ENCODE data around the gene PLXNA4.

The PLXNA4 gene

DNA sequence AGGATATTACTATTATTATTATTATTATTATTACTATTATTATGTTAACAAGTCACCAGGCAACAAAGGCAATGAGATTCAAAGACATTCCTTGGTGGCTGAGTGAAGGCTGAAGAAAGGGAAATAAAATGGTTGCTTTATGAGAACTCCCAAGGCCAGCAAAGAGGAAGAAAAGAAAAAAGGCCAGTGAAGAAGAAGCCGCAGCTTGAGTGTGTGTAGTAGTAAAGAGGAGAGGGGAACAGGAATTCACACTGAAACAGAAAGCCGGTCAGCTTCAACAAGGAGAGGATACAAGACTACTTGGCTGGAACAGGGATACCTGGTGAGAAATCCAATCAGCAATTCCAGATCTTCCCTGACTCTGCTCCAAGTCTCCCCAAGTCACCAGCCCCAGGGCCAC lies 42.4 kb downstream of the PLXNA4 start:
- no peak for DNase-seq (ENCODE audit: low read depth)

- DNase-seq (ENCODE audit: low read depth) = no peak
Measured at GRCh38 chr7:132532281-132532680, 44.0 kb downstream of the PLXNA4 start.

- DNase-seq (ENCODE audit: low read depth) = no peak
Measured at GRCh38 chr7:132531562-132531961, 44.7 kb downstream of the PLXNA4 start.

DNA sequence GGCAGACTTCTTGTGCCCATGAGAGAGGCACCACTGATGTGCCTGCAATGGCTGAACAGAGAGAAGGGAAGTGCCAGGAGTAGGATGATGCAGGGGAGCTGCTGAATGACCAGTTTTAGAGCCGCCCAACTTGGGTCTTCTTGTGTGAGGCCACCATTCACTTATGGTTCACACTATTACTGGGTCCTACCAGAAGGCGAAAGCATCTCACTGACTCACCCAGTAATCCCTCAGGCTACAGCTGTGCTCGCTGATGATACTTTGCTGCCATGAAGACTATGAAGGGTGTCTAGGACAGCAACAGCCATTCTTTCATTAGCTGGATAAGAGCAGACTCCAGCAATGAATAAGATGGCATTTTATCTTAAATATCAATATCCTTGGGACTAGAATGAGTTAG lies 47.6 kb downstream of the PLXNA4 start:
- no peak for DNase-seq (ENCODE audit: low read depth)

DNA sequence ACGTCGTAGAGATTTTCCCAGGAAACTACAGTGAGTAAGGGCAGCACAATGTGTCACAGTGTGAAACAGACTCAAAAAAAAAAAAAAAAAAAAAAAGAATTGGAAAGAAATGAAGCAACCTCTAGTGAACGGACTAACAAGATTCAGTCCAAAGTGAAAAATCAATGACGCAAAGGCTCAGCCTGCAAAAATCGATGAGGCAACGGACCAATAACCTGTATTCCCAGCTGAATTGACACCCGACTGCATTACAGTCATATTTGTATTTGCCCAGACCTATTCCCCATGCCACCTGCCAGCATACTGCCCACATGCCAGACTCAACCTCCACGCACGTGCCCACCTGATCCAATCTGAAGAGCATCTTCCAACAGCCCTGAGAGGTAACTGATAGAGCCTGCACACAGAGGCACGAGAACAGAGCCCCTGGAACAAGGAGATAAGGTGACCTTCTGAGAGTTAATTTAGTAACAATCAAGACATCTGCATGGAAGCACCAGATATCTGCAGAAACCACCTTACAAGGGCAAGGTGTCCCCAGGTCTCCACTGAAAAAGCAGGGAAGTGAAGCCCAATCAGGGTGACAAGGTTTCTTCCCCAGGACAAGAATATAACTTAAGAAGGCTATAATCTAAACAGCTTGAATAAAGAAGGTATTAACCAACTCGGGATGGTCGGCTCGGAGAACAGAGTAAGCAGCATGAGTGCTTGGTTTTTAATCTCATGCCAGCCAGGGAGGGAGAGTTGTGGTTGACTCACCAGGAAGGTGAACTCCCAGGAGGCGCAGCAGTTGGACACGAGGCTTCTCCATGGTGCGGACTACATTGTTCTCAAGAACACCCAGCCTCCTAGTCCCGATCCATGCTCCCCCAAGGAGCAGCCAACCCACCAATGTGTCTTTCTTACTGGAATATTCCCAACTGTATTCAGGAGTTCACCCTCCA lies 48.5 kb downstream of the PLXNA4 start:
- DNase-seq (ENCODE audit: low read depth) = no peak

DNA sequence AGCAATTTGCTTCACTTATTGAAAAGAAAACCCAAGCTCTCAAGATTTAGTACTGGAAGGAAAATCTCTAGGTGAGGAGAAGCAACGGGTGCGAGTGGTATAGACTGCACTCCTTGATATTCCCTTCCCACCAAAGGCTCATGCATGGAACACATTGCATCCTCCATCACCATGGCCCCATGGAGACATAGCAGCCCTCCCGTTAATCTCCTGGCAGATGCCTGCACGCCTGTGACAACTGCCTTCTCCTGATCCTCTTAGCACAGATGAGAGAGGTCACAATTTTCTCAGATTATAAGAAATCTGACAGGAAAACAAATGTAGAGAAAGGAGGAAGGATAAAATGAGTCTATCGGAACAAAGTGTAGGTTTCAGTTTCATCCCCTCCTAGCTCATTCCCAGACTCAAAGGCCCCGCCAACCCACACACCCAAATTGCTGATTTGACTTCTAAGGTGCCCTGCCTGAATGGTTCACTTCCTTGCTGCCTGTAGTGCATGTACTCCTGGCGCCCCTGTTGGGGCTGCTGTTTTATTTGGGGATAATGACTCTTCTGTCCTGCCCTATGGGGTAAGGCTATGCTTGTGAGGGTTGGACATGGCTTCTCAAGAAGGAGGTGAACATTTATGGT lies 50.0 kb downstream of the PLXNA4 start:
- no peak for DNase-seq (ENCODE audit: low read depth)

DNA sequence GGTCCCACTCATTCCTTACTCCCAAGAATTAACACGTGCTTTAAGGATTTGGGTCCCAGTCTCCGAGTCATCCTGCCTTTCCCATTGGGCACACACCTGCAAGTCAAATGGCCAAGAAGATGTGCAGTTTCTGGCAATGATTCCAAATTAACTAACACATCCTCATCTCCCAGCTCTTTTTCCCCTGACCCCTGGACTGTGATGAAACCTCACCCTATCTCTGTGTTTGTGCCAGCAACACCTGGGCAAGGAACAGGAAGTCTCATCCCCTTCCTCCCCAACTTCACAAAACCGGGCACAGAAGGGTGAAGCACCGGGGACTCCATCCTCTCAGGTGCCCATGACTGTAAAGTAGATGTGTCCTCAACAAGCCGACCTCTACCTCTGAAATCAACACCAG lies 54.8 kb downstream of the PLXNA4 start:
- no peak for DNase-seq (ENCODE audit: low read depth)

- no peak for DNase-seq (ENCODE audit: low read depth)
Measured at GRCh38 chr7:132520591-132521280, 55.5 kb downstream of the PLXNA4 start.

GRCh38 chr7:132519936-132520335 lies 56.3 kb downstream of the PLXNA4 start:
- DNase-seq (ENCODE audit: low read depth) = no peak

DNA sequence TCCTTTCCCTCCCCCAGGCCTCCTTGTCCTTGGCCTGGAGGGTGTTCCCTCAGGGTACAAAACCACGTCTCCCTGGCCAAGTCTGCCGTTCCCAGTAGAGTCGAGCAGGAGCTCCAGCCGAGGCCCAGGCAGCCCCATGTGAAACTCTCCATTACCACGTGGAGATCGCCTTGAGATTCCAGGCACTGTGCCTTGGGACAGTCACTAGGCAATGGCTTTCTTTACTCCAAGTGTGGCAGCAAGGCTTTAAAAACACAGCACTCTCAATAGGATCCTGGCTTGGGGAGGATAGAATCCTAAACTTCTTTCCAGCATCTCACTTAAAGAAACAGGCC lies 57.5 kb downstream of the PLXNA4 start:
- no peak for DNase-seq (ENCODE audit: low read depth)

DNA sequence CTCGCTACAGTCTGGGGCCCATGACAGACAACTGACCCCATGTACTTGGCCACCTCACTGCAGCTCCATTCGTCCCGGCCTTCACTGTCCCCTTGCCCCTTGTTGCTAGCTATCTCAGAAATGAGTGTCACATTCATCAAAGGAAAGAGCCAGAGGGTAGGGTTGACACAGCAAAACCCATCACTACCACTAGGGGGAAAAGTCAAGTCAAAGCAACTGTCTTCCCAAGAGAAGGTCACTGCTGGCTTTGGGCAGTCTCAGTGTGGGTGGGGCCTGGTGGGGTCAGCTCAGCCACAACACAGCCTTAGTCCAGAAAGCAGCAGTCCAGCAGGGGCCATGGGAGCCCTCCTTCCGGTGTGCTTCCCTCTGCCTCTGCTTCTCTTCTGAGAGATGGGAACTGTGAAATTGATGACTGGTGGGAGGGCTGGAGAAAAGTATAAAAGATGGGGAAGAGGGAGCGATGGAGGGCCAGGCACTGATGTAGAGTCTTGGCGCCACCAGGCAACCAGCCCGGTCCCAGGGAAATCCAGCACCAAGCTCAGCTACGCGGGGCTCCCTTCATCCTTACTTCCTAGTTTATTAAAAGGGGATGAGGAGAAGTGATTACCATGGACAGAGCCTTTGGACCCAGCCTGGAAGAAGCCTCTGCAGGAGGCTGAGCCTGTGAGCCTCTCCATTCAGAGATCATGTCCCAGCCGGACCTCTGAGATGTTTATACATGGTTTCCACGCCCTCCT lies 58.0 kb downstream of the PLXNA4 start:
- no peak for DNase-seq (ENCODE audit: low read depth)

DNA sequence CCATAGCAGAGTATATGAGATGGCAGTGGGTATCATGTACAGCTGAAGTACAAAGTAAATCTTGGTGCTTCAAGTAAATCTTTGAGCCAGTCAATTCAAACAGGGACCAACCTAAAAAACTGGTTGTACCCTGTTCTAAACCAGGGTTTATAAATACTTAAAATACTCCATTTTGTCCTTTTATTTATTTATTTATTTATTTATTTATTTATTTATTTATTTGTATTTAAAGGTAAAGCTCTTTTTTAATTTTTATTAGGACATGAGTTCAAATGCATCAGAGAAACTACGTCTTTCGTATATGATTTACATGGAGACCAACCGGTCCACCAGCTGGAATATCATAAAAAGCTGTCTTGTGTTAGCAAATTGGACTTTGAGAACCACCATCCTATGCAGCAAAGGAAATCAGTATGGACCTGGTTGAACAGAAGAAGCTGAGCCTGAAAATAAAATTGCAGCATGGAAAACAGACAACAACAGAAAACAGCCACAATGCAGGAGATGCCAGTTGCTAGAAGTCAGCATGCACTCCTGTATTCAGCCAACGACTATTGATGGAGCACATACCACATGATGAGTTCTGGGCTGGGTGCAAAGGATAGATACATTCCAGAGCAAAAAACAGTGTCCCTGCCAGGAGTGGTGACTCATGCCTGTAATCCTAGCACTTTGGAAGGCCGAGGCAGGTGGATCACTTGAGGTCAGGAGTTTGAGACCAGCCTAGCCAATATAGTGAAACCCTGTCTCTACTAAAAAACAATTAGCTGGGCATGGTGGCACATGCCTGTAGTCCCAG lies 60.0 kb downstream of the PLXNA4 start:
- DNase-seq (ENCODE audit: low read depth) = no peak

- DNase-seq (ENCODE audit: low read depth) = no peak
Measured at GRCh38 chr7:132515181-132515580, 61.1 kb downstream of the PLXNA4 start.

DNA sequence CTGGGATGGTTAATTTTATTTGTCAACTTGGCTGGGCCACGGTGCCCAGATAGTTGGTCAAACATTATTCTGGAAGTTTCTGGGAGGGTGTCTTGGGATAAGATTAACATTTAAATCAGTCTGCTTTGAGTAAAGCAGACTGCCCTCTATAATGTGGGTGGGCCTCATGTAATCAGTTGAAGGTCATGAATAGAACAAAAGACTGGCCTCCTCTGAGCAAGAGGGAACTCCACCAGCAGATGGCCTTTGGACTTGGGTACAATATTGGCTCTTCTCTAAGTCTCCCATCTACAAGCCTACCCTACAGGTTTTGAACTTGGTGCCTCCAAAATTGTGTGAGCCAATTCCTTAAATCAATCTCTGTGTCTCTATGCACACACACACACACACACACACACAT lies 61.8 kb downstream of the PLXNA4 start:
- no peak for DNase-seq (ENCODE audit: low read depth)

DNA sequence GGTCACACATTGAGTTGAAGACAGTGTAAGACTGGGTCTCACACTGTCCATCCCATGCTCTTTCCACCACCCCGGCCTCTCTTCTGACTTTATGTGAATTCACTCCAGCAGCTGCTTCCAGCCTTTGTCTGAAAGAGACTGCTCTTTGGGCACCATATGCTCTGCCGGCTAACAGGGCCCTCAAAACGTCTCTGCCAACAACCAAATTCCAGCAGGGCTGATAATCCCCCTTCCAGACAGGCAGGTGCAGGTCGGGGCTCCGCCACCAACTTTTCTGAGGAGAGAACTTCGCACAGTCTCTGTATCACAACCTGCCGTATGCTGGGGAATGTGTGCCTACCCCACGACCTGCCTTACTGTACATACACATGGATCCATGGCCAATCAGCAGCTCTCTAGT lies 64.3 kb downstream of the PLXNA4 start:
- DNase-seq (ENCODE audit: low read depth) = no peak

- DNase-seq (ENCODE audit: low read depth) = no peak
Measured at GRCh38 chr7:132511387-132511786, 64.9 kb downstream of the PLXNA4 start.

DNA sequence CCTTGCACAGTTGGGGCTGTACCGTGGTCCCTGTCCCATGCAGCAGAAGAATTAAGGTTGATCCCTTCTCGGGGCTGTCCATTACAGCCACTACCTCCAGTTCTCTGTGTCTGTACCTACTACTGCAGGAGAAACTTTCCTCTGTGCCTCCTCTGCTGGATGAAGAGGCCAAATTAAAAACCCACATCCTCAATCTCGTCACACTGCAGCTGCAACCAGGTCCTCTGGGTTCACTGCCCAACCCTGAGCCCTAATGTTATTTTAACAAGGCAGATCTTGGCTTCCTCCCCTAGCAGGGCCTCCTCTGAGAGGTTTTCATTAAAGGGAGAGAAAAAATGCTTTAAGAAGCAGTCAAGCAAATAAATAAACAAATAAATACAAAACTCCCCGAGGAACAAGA lies 66.6 kb downstream of the PLXNA4 start:
- no peak for DNase-seq (ENCODE audit: low read depth)

DNA sequence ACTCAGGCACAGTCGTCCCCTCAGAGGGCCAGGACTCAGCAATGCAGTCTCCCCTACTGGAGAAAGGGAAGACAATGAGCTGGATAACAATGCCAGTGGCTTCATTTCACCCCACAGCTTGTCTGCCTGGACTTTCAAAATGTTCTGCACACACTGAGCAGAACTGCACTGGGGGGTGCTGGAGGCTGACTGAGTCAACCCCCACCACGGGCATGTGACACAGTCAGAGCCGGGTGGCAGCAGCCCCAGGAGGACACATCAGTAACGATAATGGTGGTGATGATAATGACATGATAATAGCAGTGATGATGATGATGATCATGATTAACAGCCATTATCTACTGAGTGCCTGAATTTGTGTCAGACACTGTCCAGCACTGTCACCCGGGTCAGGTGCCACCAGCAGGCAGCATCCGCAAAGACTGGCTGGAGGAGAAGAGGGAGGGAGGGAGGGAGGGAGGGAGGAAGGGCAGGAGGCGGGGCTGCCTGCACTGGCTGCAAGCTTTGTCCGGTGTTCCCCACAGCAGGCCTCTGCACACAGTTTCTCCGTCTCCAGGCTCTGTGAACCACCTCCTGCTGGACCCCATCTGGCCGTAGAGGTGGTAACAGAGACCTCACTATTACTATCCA lies 67.4 kb downstream of the PLXNA4 start:
- DNase-seq (ENCODE audit: low read depth) = no peak

- DNase-seq (ENCODE audit: low read depth) = no peak
Measured at GRCh38 chr7:132504852-132505251, 71.4 kb downstream of the PLXNA4 start.

- no peak for DNase-seq (ENCODE audit: low read depth)
Measured at GRCh38 chr7:132504071-132504470, 72.2 kb downstream of the PLXNA4 start.

- DNase-seq (ENCODE audit: low read depth) = no peak
Measured at GRCh38 chr7:132503415-132503814, 72.9 kb downstream of the PLXNA4 start.
